Activated T-cell treated with anti-CD3 and anti-CD28 coated beads, Interleukin-2, amount 50 U/mL, for 72 hours (primary cell): ENCODE measurements around the gene SPC24. TPM values are rescaled to one million over a fixed set of nuclear protein-coding genes. Genes with fewer than 3 reads are reported as not detected.
"Not testable (repeated sequence)": the region's sequence is repeated elsewhere in the genome, so short reads cannot be mapped to it uniquely, and the experiment has no call there.

ENCODE experiments used
- ATAC-seq, 2 donors: fragments of 150-1000 bp; cut with Tn5 transposase; replicated peaks in 1 of 2; 2 replicates each; pipeline ENCODE4 v1.10.0; 2021; ENCODE audit warnings: moderate library complexity in 2 of 2, mild to moderate bottlenecking in 1 of 2
- DNase-seq, 2 donors: peaks; one replicate each; pipeline ENCODE4 v3.0.0; 2021 to 2022; ENCODE audit warnings: mixed read lengths in 1 of 2
- H3K27ac Mint-ChIP-seq: one replicate; pipeline ENCODE4 v1.8.0; 2022; ENCODE audit warnings: mild to moderate bottlenecking, moderate library complexity, mixed read lengths
- H3K27me3 Mint-ChIP-seq: one replicate; pipeline ENCODE4 v1.8.0; 2022; ENCODE audit warnings: low read depth, mixed read lengths
- H3K36me3 Mint-ChIP-seq, 2 donors: one replicate each; pipeline ENCODE4 v1.8.0; 2022; ENCODE audit warnings: mixed read lengths in 2 of 2, mild to moderate bottlenecking in 1 of 2; ENCODE audit not compliant: insufficient read depth in 2 of 2
- H3K4me1 Mint-ChIP-seq: one replicate; pipeline ENCODE4 v1.8.0; 2022; ENCODE audit warnings: low read depth, mixed read lengths
- H3K4me3 Mint-ChIP-seq, 2 donors: one replicate each; pipeline ENCODE4 v1.8.0; 2022; ENCODE audit warnings: mild to moderate bottlenecking in 2 of 2, mixed read lengths in 2 of 2, moderate library complexity in 2 of 2
- H3K9me3 Mint-ChIP-seq, 2 donors: one replicate each; pipeline ENCODE4 v1.8.0; 2022; ENCODE audit warnings: mixed read lengths in 2 of 2
- total RNA-seq, 2 donors: library from RNA; stranded (reverse); gene quantifications; one replicate each; pipeline ENCODE4 v1.2.3, GENCODE V29; 2022

SPC24 gene
- total RNA-seq, 2 donors from 2014 or later: 43.6 to 46.8 TPM

DNA sequence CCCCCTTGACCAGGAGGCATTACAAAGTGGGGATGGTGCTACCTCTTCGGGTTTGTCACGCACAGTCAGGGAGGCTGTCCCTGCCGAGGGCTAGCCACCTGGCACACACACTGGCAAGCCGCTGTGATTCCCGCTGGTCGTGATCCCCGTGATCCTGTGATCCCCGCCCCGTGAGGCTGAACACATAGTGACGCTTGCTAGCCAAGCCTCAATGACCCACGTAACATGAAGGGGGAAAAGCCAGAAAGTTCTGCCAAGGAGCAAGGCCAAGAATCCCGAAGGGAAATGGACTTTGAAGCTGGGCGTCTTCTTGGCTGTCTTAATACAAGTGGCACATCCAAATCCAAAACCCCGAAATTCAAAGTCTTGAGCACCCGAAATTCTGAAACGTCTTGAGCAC is 52.6 kb downstream of the SPC24 start:
- ATAC-seq: no peak
- H3K4me3 Mint-ChIP-seq: no peak overlapping the region
- H3K9me3 Mint-ChIP-seq: no peaks in the 10 kb centered on the region
- peaks cover 15 to 40% of the 10 kb centered on the region in 2 donors for H3K36me3 Mint-ChIP-seq
- no peak for DNase-seq
- no peaks in the 10 kb centered on the region for H3K27me3 Mint-ChIP-seq
- peaks cover 5% of the 10 kb centered on the region for H3K4me1 Mint-ChIP-seq
- H3K27ac Mint-ChIP-seq: no peak overlapping the region

DNA sequence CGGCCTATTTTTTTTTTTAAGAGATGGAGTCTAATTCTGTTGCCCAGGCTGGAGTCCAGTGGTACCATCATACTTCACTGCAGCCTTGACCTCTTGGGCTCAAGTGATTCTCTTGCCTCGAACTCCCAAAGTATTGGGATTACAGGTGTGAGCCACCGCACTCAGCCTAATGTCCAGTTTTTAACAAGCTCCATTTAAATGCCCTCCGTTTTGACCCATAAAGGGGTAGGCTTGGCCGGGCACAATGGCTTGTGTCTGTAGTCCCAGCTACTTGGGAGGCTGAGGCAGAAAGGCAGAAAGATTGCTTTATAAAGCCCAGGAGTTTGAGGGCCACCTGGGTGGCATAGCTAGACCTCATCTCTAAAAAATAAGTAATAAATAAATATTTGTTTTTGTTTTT is 54.5 kb downstream of the SPC24 start:
- DNase-seq (no peak), ATAC-seq (no peak)
- Mint-ChIP-seq H3K9me3 (peaks cover 0 to 2% of the 10 kb centered on the region in 2 donors), H3K4me1 (peaks cover 21% of the 10 kb centered on the region), H3K27ac (no peak overlapping the region), H3K36me3 (peaks cover 13 to 41% of the 10 kb centered on the region in 2 donors), H3K27me3 (no peaks in the 10 kb centered on the region), H3K4me3 (no peak overlapping the region)

DNA sequence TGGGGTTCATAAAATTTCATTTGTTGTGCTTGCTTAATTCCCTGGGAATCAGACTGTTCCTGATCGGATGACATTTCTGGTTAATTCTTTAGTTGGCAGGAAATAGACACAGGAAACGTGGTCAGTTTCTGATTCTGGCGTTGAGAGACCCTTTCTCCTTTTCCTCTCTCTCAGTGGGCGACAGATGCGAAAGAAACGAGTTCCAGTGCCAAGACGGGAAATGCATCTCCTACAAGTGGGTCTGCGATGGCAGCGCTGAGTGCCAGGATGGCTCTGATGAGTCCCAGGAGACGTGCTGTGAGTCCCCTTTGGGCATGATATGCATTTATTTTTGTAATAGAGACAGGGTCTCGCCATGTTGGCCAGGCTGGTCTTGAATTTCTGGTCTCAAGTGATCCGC is 55.5 kb downstream of the SPC24 start:
- no peak for ATAC-seq
- DNase-seq: no peak
- H3K36me3 Mint-ChIP-seq: peaks cover 12 to 43% of the 10 kb centered on the region in 2 donors

DNA sequence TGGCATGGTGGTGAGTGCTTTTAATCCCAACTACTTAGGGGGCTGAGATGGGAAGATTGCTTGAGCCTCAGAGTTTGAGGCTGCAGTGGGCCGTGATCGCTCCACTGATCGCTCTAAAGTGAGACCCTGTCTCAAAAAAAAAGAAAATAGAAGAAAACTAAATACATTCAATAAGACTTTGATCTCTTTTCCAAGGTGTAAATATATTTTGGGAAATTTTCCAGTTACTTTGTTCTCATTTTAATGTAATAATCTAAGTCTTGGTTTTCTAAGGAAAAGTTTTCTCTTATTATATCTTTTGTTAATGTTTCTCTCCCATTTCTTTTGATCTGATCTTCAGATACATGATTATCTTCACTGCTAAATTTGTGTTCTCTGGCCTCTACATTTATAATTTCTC is 56.7 kb downstream of the SPC24 start:
- no peak for DNase-seq
- Mint-ChIP-seq H3K4me3 (no peak overlapping the region), H3K27ac (peak overlapping the region; percentile 88), H3K27me3 (no peaks in the 10 kb centered on the region), H3K9me3 (peaks cover 0 to 2% of the 10 kb centered on the region in 2 donors), H3K4me1 (peaks cover 40% of the 10 kb centered on the region), H3K36me3 (peaks cover 12 to 46% of the 10 kb centered on the region in 2 donors)
- ATAC-seq: no peak

More for the DNA sequence above, 55.5 kb downstream of the SPC24 start:
- H3K4me1 Mint-ChIP-seq: peaks cover 31% of the 10 kb centered on the region
- H3K9me3 Mint-ChIP-seq: peaks cover 0 to 2% of the 10 kb centered on the region in 2 donors
- no peak overlapping the region for H3K4me3 Mint-ChIP-seq
- H3K27ac Mint-ChIP-seq: peak overlapping the region; percentile 30
- no peaks in the 10 kb centered on the region for H3K27me3 Mint-ChIP-seq

DNA sequence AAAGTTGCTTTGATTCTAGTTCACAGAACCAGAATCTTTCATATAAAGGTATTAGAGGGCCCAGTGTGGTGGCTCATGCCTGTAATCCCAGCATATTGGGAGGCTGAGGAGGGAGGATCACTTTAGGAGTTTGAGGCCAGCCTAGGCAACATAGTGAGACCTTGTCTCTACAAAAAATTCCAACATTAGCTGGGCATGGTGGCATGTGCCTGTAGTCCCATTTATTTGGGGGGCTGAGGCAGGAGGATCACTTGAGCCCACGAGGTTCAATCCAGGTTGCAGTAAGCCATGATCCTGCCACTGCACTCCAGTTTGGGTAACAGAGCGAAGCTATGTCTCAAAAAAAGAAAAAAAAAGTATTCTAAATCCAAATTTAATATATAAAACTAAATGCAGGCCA is 57.3 kb downstream of the SPC24 start:
- DNase-seq: no peak
- Mint-ChIP-seq H3K27ac (no peak overlapping the region), H3K36me3 (peaks cover 10 to 45% of the 10 kb centered on the region in 2 donors), H3K27me3 (no peaks in the 10 kb centered on the region), H3K4me1 (peaks cover 46% of the 10 kb centered on the region), H3K4me3 (no peak overlapping the region), H3K9me3 (peaks cover 0 to 2% of the 10 kb centered on the region in 2 donors)
- ATAC-seq: no peak

DNA sequence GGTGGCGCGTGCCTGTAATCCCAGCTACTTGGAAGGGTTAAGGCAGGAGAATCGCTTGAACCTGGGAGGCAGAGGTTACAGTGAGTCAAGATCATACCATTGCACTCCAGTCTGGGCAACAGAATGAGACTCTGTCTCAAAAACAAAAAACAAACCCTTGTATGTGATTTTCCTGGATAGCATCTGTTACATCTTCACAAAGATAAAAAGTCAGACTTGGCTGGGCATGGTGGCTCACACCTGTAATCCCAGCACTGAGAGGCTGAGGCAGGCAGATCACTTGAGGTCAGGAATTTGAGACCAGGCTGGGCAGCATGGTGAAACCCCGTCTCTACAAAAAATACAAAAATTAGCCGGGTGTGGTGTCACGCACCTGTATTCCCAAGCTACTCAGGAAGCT is 58.2 kb downstream of the SPC24 start:
- Mint-ChIP-seq H3K4me1 (peaks cover 55% of the 10 kb centered on the region), H3K36me3 (peaks cover 10 to 43% of the 10 kb centered on the region in 2 donors)
- DNase-seq, H3K9me3 Mint-ChIP-seq, H3K27ac Mint-ChIP-seq, ATAC-seq, H3K27me3 Mint-ChIP-seq, H3K4me3 Mint-ChIP-seq: not testable (repeated sequence)

DNA sequence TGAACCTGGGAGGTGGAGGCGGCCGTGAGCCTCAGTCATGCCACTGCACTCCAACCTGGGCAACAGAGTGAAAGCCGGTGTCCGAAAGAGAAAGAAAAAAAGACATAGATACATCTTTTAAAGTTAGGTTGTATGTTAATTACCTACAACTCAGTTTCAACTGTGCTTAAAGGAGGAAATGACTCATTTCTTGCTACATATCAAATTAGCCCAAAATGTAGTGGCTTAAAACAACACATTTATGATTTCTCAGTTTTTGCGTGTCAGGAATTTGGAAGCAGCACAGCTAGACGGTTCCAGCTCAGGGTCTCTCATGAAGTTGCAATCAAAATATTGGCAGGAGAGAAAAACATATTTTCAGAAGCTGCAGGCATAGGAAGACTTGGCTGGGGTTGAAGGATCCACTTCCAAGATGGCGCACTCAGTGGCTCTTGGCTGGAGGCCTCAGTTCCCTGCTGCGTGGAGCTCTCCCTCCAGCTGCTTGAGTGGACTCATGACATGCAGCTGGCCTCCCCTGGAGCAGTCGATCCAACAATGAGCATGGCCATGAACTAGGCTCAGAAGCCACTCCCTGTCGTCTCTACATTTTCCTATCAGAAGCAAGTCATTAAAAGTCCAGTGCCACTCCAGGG is 59.3 kb downstream of the SPC24 start:
- peak overlapping the region; percentile 73 to 85 for H3K4me3 Mint-ChIP-seq
- H3K9me3 Mint-ChIP-seq: peaks cover 0 to 2% of the 10 kb centered on the region in 2 donors
- no peaks in the 10 kb centered on the region for H3K27me3 Mint-ChIP-seq
- DNase-seq: peak; percentile 51 to 59
- peaks cover 10 to 41% of the 10 kb centered on the region in 2 donors for H3K36me3 Mint-ChIP-seq
- H3K4me1 Mint-ChIP-seq: peaks cover 64% of the 10 kb centered on the region
- peak overlapping the region; percentile 95 for H3K27ac Mint-ChIP-seq
- ATAC-seq: peak; percentile 52 to 64

Other genes with a start within 250 kb of the SPC24 start
- gene YIPF2, start 227.1 kb downstream of the SPC24 start, total RNA-seq: 10 to 100 TPM; 47.0 to 47.9 TPM
- gene TIMM29, start 227.0 kb downstream of the SPC24 start, total RNA-seq: 10 to 100 TPM; 20.3 to 20.9 TPM
- gene SMARCA4, start 194.8 kb downstream of the SPC24 start, total RNA-seq: 10 to 100 TPM; 80.5 to 83.2 TPM
- 10 to 100 TPM; 23.3 to 31.0 TPM for gene LDLR, start 66.3 kb downstream of the SPC24 start, total RNA-seq
- gene KANK2, start 41.8 kb upstream of the SPC24 start, total RNA-seq: 1 to 10 TPM in 1 of 2 donors, under 1 TPM in 1; 0.96 to 1.1 TPM
- not detected for gene ANGPTL8, start 83.8 kb upstream of the SPC24 start, total RNA-seq
- 1 to 10 TPM; 8.4 to 9.1 TPM for gene DOCK6, start 106.7 kb upstream of the SPC24 start, total RNA-seq
- gene TSPAN16, start 140.4 kb upstream of the SPC24 start, total RNA-seq: not detected
- 10 to 100 TPM; 13.3 to 16.8 TPM for gene RAB3D, start 183.9 kb upstream of the SPC24 start, total RNA-seq
- 10 to 100 TPM; 60.4 to 64.7 TPM for gene TMEM205, start 190.5 kb upstream of the SPC24 start, total RNA-seq
- gene CCDC159, start 190.7 kb upstream of the SPC24 start, total RNA-seq: 10 to 100 TPM; 27.9 to 30.7 TPM
- gene PLPPR2, start 199.7 kb upstream of the SPC24 start, total RNA-seq: 1 to 10 TPM; 6.9 to 9.7 TPM
- gene SWSAP1, start 218.9 kb upstream of the SPC24 start, total RNA-seq: 1 to 10 TPM; 1.9 to 2.6 TPM
- 10 to 100 TPM in 1 of 2 donors, 1 to 10 TPM in 1; 9.6 to 11.1 TPM for gene EPOR, start 228.5 kb upstream of the SPC24 start, total RNA-seq